GM12875 (cell line): ENCODE data around the gene PTPRD.

Experiments used
- H3K4me3 ChIP-seq: one replicate; pipeline ENCODE4 v1.5.1; 2011; ENCODE audit warnings: low read depth, low read length, control low read depth
- TF ChIP-seq, protein P1 (sequence below): IDR thresholded peaks from 2 replicates; pipeline ENCODE4 v1.5.1; 2011; ENCODE audit warnings: low read depth, mild to moderate bottlenecking, control low read depth, inconsistent platforms, low read length, moderate library complexity, borderline replicate concordance; ENCODE audit not compliant: insufficient read depth

Gene PTPRD

GRCh38 chr9:10438955-10439354 is 173.8 kb downstream of the PTPRD start:
- no peak overlapping the region for H3K4me3 ChIP-seq
- TF ChIP-seq, protein P1, sequence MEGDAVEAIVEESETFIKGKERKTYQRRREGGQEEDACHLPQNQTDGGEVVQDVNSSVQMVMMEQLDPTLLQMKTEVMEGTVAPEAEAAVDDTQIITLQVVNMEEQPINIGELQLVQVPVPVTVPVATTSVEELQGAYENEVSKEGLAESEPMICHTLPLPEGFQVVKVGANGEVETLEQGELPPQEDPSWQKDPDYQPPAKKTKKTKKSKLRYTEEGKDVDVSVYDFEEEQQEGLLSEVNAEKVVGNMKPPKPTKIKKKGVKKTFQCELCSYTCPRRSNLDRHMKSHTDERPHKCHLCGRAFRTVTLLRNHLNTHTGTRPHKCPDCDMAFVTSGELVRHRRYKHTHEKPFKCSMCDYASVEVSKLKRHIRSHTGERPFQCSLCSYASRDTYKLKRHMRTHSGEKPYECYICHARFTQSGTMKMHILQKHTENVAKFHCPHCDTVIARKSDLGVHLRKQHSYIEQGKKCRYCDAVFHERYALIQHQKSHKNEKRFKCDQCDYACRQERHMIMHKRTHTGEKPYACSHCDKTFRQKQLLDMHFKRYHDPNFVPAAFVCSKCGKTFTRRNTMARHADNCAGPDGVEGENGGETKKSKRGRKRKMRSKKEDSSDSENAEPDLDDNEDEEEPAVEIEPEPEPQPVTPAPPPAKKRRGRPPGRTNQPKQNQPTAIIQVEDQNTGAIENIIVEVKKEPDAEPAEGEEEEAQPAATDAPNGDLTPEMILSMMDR = no peak

- TF ChIP-seq, protein P1 = no peak
- H3K4me3 ChIP-seq = no peak overlapping the region
Measured at GRCh38 chr9:10436756-10437155, 176.0 kb downstream of the PTPRD start.

DNA sequence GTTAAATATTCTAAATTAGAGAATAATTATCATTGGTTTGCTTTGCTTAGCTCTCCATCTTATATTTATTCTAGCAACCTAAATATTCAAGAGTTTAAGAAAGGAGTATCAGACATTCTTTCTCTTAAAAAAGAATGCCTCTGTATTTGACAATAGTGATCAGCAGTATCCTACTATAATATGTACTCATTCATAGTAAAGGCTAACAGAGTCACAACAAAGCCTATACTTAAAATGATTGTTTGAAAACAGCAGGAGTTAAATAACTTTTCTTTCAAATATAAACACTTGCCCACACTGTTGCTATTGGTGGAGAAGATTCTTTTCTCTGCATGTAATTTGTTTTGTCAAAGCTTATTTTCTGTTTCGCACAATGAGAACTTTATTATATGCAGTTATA is 178.4 kb downstream of the PTPRD start:
- H3K4me3 ChIP-seq = no peak overlapping the region
- TF ChIP-seq, protein P1 = no peak

DNA sequence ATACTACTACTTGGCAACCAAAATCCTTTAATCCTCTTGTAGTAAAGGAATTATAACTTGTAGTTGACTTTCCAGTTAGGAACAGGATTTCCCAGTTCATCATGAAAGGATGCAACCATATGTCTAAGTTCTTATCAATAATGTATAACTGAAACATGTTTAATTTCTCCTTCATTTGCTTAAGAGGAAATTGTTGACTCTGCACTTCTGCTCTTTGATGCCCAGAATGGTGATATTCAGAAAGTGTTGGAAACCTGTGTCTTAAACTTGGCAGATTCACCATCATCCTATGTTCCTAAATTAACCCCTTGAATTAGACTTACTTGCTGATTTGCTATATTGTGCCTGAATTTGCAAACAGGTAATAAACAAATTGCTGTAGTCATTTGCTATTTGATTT is 201.5 kb downstream of the PTPRD start:
- TF ChIP-seq, protein P1 = no peak
- no peak overlapping the region for H3K4me3 ChIP-seq

GRCh38 chr9:10403283-10403682 is 209.5 kb downstream of the PTPRD start:
- TF ChIP-seq, protein P1 = no peak
- no peak overlapping the region for H3K4me3 ChIP-seq

DNA sequence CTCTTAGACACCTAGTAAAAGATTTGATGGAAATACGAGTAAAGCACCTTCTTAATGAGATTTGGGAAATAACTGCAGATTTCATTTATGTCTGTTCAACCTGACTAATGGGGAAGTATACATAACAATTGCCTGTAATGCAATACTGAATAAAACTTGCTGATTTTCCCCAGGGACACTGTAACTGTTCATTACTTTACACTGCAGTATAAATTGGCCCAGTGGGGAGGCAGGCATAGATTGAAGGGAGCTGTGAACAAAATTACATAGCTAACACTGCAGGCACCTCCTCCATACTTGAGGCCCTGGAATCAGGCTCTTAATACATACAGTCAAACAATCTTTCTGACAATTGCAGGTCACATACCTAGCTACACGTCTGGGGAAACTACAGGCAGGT is 216.2 kb downstream of the PTPRD start:
- TF ChIP-seq, protein P1 = no peak

DNA sequence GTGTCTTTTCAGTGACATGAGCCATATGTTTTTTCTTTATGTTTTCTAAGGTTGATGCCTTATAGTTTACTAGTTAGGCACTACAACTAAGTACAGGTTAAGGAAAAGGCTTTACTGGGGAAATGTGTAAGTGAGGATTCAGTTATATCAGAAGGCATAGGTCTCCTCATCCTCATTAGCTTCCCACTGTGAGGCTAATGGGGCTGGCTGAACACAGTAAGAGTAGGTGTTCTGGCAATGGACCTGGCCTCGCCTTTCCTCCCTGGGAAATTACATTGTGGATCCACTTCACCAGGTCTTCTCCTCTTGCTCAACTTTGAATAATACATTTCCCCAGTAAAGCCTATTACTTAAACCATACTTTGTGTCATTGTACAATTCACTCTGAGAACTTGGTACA is 225.5 kb downstream of the PTPRD start:
- TF ChIP-seq, protein P1 = no peak
- H3K4me3 ChIP-seq = no peak overlapping the region

More for the DNA sequence above, 216.2 kb downstream of the PTPRD start:
- H3K4me3 ChIP-seq = no peak overlapping the region
